Endothelial cell of umbilical vein (primary cell): ENCODE data around the gene TMPRSS7. TPM values are rescaled to one million over a fixed set of nuclear protein-coding genes. Genes with fewer than 3 reads are reported as not detected.

Experiments used
- BruUV-seq: library from RNA; stranded (reverse); fragments of 400-500 nt; replicated peaks from 2 replicates; lab custom pipeline; 2021; lab: Mats Ljungman, UMichigan
- CTCF ChIA-PET: fragments of 300-600, 350-600 bp; sonication (Branson Sonifier 250); formaldehyde crosslinking; loops from one replicate; lab custom pipeline; 2021; ENCODE audit warnings: antibody characterized with exemption, inconsistent platforms; lab: Charles Lee
- POLR2A ChIA-PET: fragments of 300-600, 350-600 bp; sonication (Branson Sonifier 250); formaldehyde crosslinking; loops from one replicate; lab custom pipeline; 2021; ENCODE audit warnings: antibody characterized with exemption, inconsistent platforms; lab: Charles Lee
- DNase-seq: peaks from one replicate; pipeline ENCODE4 v3.0.0-alpha.2; 2011; ENCODE audit warnings: low read depth, low spot score
- FAIRE-seq: peaks from 2 replicates; lab custom pipeline; 2011; peaks lifted over from hg19 to GRCh38; lab: Jason Lieb, UNC
- H2AFZ ChIP-seq: 2 replicates; pipeline ENCODE4 v1.6.0; 2012; ENCODE audit warnings: low read depth, low read length, control low read depth, inconsistent platforms
- H3K27ac ChIP-seq: 2 replicates; pipeline ENCODE4 v1.5.1; 2011; ENCODE audit warnings: low read depth, mild to moderate bottlenecking, control low read depth, low read length, moderate library complexity; ENCODE audit not compliant: insufficient read depth
- H3K27me3 ChIP-seq, 2 experiments: 2 replicates each; pipeline versions ENCODE4 v1.6.0 to v1.6.1; 2011; ENCODE audit warnings: low read length in 2 of 2, mixed read lengths in 1 of 2; ENCODE audit not compliant: control insufficient read depth in 2 of 2, insufficient read depth in 2 of 2
- H3K36me3 ChIP-seq, 2 experiments: 2 replicates in 1 of 2; 3 replicates in 1 of 2; pipeline ENCODE4 v1.5.1; 2011; ENCODE audit warnings: low read length in 2 of 2, mild to moderate bottlenecking in 1 of 2, moderate library complexity in 1 of 2; ENCODE audit not compliant: control insufficient read depth in 2 of 2, insufficient read depth in 2 of 2; ENCODE audit errors: extremely low read depth in 1 of 2
- H3K4me1 ChIP-seq: 3 replicates; pipeline ENCODE4 v1.5.1; 2011; ENCODE audit warnings: mild to moderate bottlenecking, low read length; ENCODE audit not compliant: control insufficient read depth, insufficient read depth; ENCODE audit errors: extremely low read depth
- H3K4me2 ChIP-seq: 2 replicates; pipeline ENCODE4 v1.6.1; 2011; ENCODE audit warnings: low read length, control low read depth, mixed read lengths; ENCODE audit not compliant: insufficient read depth
- H3K4me3 ChIP-seq, 3 experiments: fragments of 200-600 bp in 1 of 3; sonication (generic), shearing (Covaris generic) in 1 of 3; replicated peaks in 1 of 3; 2 replicates each; pipeline ENCODE4 v1.5.1; 2011 to 2016; ENCODE audit warnings: control low read depth in 3 of 3, low read length in 3 of 3, mild to moderate bottlenecking in 2 of 3, inconsistent platforms in 1 of 3, low read depth in 1 of 3, moderate library complexity in 1 of 3; ENCODE audit not compliant: insufficient read depth in 1 of 3
- H3K79me2 ChIP-seq: 2 replicates; pipeline ENCODE4 v1.6.0; 2012; ENCODE audit warnings: low read length, inconsistent platforms; ENCODE audit not compliant: control insufficient read depth, insufficient read depth
- H3K9ac ChIP-seq: replicated peaks from 2 replicates; pipeline ENCODE3; 2011; ENCODE audit warnings: low read length, control low read depth; ENCODE audit not compliant: insufficient read depth; ENCODE audit errors: extremely low read depth
- H3K9me1 ChIP-seq: replicated peaks from 3 replicates; pipeline ENCODE4 v1.6.0; 2011; ENCODE audit warnings: mild to moderate bottlenecking, low read length; ENCODE audit not compliant: control insufficient read depth, insufficient read depth; ENCODE audit errors: extremely low read depth
- H3K9me3 ChIP-seq: replicated peaks from 2 replicates; pipeline ENCODE4 v1.5.1; 2012; ENCODE audit warnings: low read length, inconsistent platforms; ENCODE audit not compliant: control insufficient read depth, insufficient read depth
- H4K20me1 ChIP-seq: replicated peaks from 2 replicates; pipeline ENCODE3; 2011; ENCODE audit warnings: mild to moderate bottlenecking, low read length; ENCODE audit not compliant: control insufficient read depth, insufficient read depth; ENCODE audit errors: extremely low read depth
- EZH2 ChIP-seq: IDR thresholded peaks from 2 replicates; pipeline ENCODE4 v1.6.1; 2012; ENCODE audit warnings: borderline replicate concordance, low read depth, mild to moderate bottlenecking, moderate library complexity, low read length, inconsistent platforms; ENCODE audit not compliant: severe bottlenecking
- FOS ChIP-seq: IDR thresholded peaks from 2 replicates; pipeline ENCODE4 v1.6.1; 2011; ENCODE audit warnings: mild to moderate bottlenecking, low read length, moderate library complexity, borderline replicate concordance; ENCODE audit not compliant: insufficient read depth
- GATA2 ChIP-seq: IDR thresholded peaks from 2 replicates; pipeline ENCODE4 v1.7.0; 2011; ENCODE audit warnings: low read depth, mild to moderate bottlenecking, moderate library complexity, mixed read lengths, low read length; ENCODE audit not compliant: insufficient read length, insufficient read depth
- JUN ChIP-seq: IDR thresholded peaks from 2 replicates; pipeline ENCODE4 v1.6.1; 2011; ENCODE audit warnings: borderline replicate concordance, low read depth; ENCODE audit not compliant: insufficient read length, insufficient read depth
- MAX ChIP-seq: IDR thresholded peaks from 2 replicates; pipeline ENCODE4 v1.6.1; 2011; ENCODE audit not compliant: insufficient read depth, insufficient read length
- MYC ChIP-seq: IDR thresholded peaks from one replicate; pipeline ENCODE4 v1.6.1; 2011; ENCODE audit warnings: mild to moderate bottlenecking, low read depth, low read length
- POLR2A ChIP-seq: IDR thresholded peaks from 2 replicates; pipeline ENCODE4 v1.6.1; 2012; ENCODE audit warnings: low read depth, mild to moderate bottlenecking, control low read depth, low read length
- POLR2AphosphoS5 ChIP-seq: IDR thresholded peaks from 2 replicates; pipeline ENCODE4 v1.6.1; 2012; ENCODE audit warnings: low read depth, mild to moderate bottlenecking, control low read depth, low read length, moderate library complexity; ENCODE audit not compliant: insufficient read depth
- dilution Hi-C: fragments of 300-500 bp; cut with MboI; formaldehyde crosslinking; loops from one replicate; pipeline ENCODE4 v1.15.0; 2019; ENCODE audit warnings: low sequenced_read_pairs; ENCODE audit not compliant: extremely low pct_ligation_motif_present
- intact Hi-C: fragments of 100-400 bp; cut with micrococcal nuclease; formaldehyde crosslinking; loops from one replicate; pipeline ENCODE4 v1.10.0; 2022
- polyA plus RNA-seq, 4 experiments: library from polyadenylated mRNA; depleted of rRNA in 3 of 4; stranded (reverse) in 3 of 4; unstranded in 1 of 4; fragments of >200 nt; gene quantifications; 2 replicates each; pipeline versions ENCODE4 v1.2.1 to v1.2.3, GENCODE V29; 2011 to 2012; ENCODE audit warnings: missing spikeins in 1 of 4
- total RNA-seq: library from RNA; stranded (reverse); gene quantifications from 2 replicates; pipeline ENCODE4 v1.2.3, GENCODE V29; 2021
- TF ChIP-seq, protein P1 (sequence below), 2 donors: IDR thresholded peaks; 1 replicate in 1 of 2; 2 replicates in 1 of 2; pipeline ENCODE4 v1.5.1; 2011; ENCODE audit warnings: low read length in 2 of 2, mild to moderate bottlenecking in 2 of 2, moderate library complexity in 2 of 2, control low read depth in 1 of 2, inconsistent platforms in 1 of 2, low read depth in 1 of 2; ENCODE audit not compliant: insufficient read depth in 1 of 2; ENCODE audit errors: extremely low read depth in 1 of 2

TMPRSS7 gene
- total and polyA plus RNA-seq, 2 donors (not counting 3 experiments of a cell fraction or from before 2014, with no cell fraction given): not detected

DNA sequence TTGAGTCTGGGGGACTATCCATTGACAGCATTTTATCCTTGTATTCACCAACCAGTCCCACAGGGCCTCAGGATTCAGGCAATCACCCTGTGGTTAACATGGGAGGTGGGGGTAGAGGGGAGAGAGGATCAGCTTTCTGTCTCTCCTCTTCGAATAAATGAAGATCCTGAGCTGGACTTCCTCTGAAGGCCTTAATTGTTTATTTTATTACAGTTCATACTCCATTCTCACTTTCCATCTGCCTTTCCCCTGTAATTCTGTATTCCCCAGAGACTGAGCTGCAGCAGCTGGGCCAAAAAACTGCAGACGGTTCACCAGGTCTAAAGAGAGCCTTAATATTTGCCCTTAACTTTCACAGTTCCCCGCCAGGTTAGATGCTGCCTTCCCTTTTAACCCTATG is 23.9 kb upstream of the TMPRSS7 start:
- Histone ChIP-seq H3K9me3 (no peaks in the 10 kb centered on the region), H3K9me1 (no peaks in the 10 kb centered on the region), H3K27me3 (no peaks in the 10 kb centered on the region), H4K20me1 (no peaks in the 10 kb centered on the region), H3K9ac (no peak overlapping the region), H2AFZ (no peak overlapping the region), H3K36me3 (no peaks in the 10 kb centered on the region), H3K27ac (no peak overlapping the region), H3K4me3 (no peak overlapping the region), H3K4me2 (no peak overlapping the region), H3K79me2 (no peaks in the 10 kb centered on the region), H3K4me1 (no peaks in the 10 kb centered on the region)
- DNase-seq (no peak), FAIRE-seq (no peak)
- no TSS peak for BruUV-seq
- TF ChIP-seq FOS (no peak), POLR2AphosphoS5 (no peak), GATA2 (no peak), POLR2A (no peak), MAX (no peak)
- intact Hi-C loops: no loop called here
- ChIA-PET POLR2A (no interaction called here), CTCF (interaction anchor here (1.2 to 8.2 kb wide), 3 partner anchors 18 to 294 kb away, joined by 3 to 291 read pairs (median 139); partner anchors contain the start of gene TAGLN3)
- dilution Hi-C loops: no loop called here

- TF ChIP-seq, protein P1, sequence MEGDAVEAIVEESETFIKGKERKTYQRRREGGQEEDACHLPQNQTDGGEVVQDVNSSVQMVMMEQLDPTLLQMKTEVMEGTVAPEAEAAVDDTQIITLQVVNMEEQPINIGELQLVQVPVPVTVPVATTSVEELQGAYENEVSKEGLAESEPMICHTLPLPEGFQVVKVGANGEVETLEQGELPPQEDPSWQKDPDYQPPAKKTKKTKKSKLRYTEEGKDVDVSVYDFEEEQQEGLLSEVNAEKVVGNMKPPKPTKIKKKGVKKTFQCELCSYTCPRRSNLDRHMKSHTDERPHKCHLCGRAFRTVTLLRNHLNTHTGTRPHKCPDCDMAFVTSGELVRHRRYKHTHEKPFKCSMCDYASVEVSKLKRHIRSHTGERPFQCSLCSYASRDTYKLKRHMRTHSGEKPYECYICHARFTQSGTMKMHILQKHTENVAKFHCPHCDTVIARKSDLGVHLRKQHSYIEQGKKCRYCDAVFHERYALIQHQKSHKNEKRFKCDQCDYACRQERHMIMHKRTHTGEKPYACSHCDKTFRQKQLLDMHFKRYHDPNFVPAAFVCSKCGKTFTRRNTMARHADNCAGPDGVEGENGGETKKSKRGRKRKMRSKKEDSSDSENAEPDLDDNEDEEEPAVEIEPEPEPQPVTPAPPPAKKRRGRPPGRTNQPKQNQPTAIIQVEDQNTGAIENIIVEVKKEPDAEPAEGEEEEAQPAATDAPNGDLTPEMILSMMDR (IDR thresholded peaks at IDR 0.05; ENCODE audit: extremely low read depth in 1 of 2, insufficient read depth in 1 of 2, low read depth in 1 of 2, low read length in 2 of 2): no peak
- TF ChIP-seq MAX: no peak
- TF ChIP-seq FOS: no peak
- TF ChIP-seq EZH2: no peak
- TF ChIP-seq POLR2A: no peak
- no peak for TF ChIP-seq JUN
- no peak for TF ChIP-seq POLR2AphosphoS5
- TF ChIP-seq MYC: no peak
- no peak for TF ChIP-seq GATA2
- no TSS peak for BruUV-seq
- FAIRE-seq (no peak), DNase-seq (no peak)
- no peaks in the 10 kb centered on the region for H3K79me2 ChIP-seq
- dilution Hi-C loops: no loop called here
- CTCF ChIA-PET: interaction anchor here (0.7 to 8.2 kb wide), 4 partner anchors 10 to 294 kb away, joined by 3 to 291 read pairs (median 72); partner anchors contain the start of gene TAGLN3
- no peaks in the 10 kb centered on the region for H3K9me1 ChIP-seq
- no peak overlapping the region for H3K27ac ChIP-seq
- H3K9me3 ChIP-seq: no peaks in the 10 kb centered on the region
- no peak overlapping the region for H3K9ac ChIP-seq
- no peaks in the 10 kb centered on the region for H3K27me3 ChIP-seq
- no peak overlapping the region for H3K4me2 ChIP-seq
- H2AFZ ChIP-seq: no peak overlapping the region
- POLR2A ChIA-PET: interaction anchor here (1.1 kb wide), 1 partner anchor 23 kb away, joined by 3 read pairs; no protein-coding TSS in a partner anchor
- no peaks in the 10 kb centered on the region for H3K36me3 ChIP-seq
- intact Hi-C loops: no loop called here
- no peaks in the 10 kb centered on the region for H3K4me1 ChIP-seq
- H3K4me3 ChIP-seq: no peak overlapping the region
- H4K20me1 ChIP-seq: no peaks in the 10 kb centered on the region
These were observed 23.1 kb upstream of the TMPRSS7 start for GRCh38 chr3:112011376-112011940.
